Urothelium cell line (cell line): Measurements from ENCODE around the gene AOPEP.

Source experiments
- DNase-seq: peaks from one replicate; pipeline ENCODE4 v3.0.0; 2011; ENCODE audit warnings: low spot score, mixed read lengths
- FAIRE-seq: peaks from 2 replicates; lab custom pipeline; 2011; peaks lifted over from hg19 to GRCh38; lab: Jason Lieb, UNC

Gene AOPEP

GRCh38 chr9:94717761-94718160, 8.7 kb upstream of the AOPEP start:
- no peak for DNase-seq
- no peak for FAIRE-seq

GRCh38 chr9:94718936-94719335, 7.6 kb upstream of the AOPEP start:
- DNase-seq (no peak), FAIRE-seq (no peak)

- DNase-seq (no peak), FAIRE-seq (no peak)
Observed at GRCh38 chr9:94719878-94720277, 6.6 kb upstream of the AOPEP start.

- no peak for DNase-seq
Observed at GRCh38 chr9:94720846-94721549, 5.5 kb upstream of the AOPEP start.

GRCh38 chr9:94721754-94722153, 4.7 kb upstream of the AOPEP start:
- DNase-seq (no peak), FAIRE-seq (no peak)

More at GRCh38 chr9:94720846-94721549, 5.5 kb upstream of the AOPEP start:
- no peak for FAIRE-seq

- no peak for FAIRE-seq
Observed at GRCh38 chr9:94725293-94725692, 1.2 kb upstream of the AOPEP start.

GRCh38 chr9:94728719-94729118, 2.2 kb downstream of the AOPEP start:
- FAIRE-seq (no peak), DNase-seq (no peak)

More at GRCh38 chr9:94725293-94725692, 1.2 kb upstream of the AOPEP start:
- DNase-seq, result no peak

- FAIRE-seq, result no peak
- no peak for DNase-seq
Observed at GRCh38 chr9:94729199-94729598, 2.7 kb downstream of the AOPEP start.

GRCh38 chr9:94734054-94734754, 7.7 kb downstream of the AOPEP start:
- FAIRE-seq (no peak), DNase-seq (no peak)

GRCh38 chr9:94736759-94737158, 10.3 kb downstream of the AOPEP start:
- FAIRE-seq (no peak), DNase-seq (no peak)

- DNase-seq (no peak), FAIRE-seq (no peak)
Observed at GRCh38 chr9:94740145-94740840, 13.8 kb downstream of the AOPEP start.

GRCh38 chr9:94741866-94742265, 15.4 kb downstream of the AOPEP start:
- FAIRE-seq (no peak), DNase-seq (no peak)

GRCh38 chr9:94743035-94743954, 16.8 kb downstream of the AOPEP start:
- no peak for DNase-seq
- no peak for FAIRE-seq

- DNase-seq (no peak), FAIRE-seq (no peak)
Observed at GRCh38 chr9:94745806-94746540, 19.5 kb downstream of the AOPEP start.

GRCh38 chr9:94746541-94747370, 20.3 kb downstream of the AOPEP start:
- FAIRE-seq (peak; percentile 53), DNase-seq (no peak)

- FAIRE-seq (no peak), DNase-seq (no peak)
Observed at GRCh38 chr9:94754976-94755475, 28.5 kb downstream of the AOPEP start.

GRCh38 chr9:94757158-94757557, 30.7 kb downstream of the AOPEP start:
- no peak for DNase-seq
- FAIRE-seq, result no peak

- DNase-seq (no peak), FAIRE-seq (no peak)
Observed at GRCh38 chr9:94758031-94758430, 31.5 kb downstream of the AOPEP start.

GRCh38 chr9:94758880-94759279, 32.4 kb downstream of the AOPEP start:
- no peak for FAIRE-seq

More at GRCh38 chr9:94758880-94759279, 32.4 kb downstream of the AOPEP start:
- no peak for DNase-seq
